H1 (cell line): ENCODE data around the gene AQP2. TPM values are rescaled to one million over a fixed set of nuclear protein-coding genes. Genes with fewer than 3 reads are reported as not detected.

Experiments
- BCL11A ChIP-seq, 2 experiments: IDR thresholded peaks; one replicate each; pipeline ENCODE4 v1.6.1; 2011; ENCODE audit warnings: low read depth in 2 of 2, low read length in 2 of 2, mild to moderate bottlenecking in 2 of 2
- CBX5 ChIP-seq: fragments of 300-800, 300-1000 bp; sonication (generic); IDR thresholded peaks from 2 replicates; pipeline ENCODE4 v1.7.1; 2016; ENCODE audit warnings: antibody characterized with exemption, low read length, low read depth
- CHD7 ChIP-seq: fragments of 300-600 bp; sonication (generic); IDR thresholded peaks from 2 replicates; pipeline ENCODE4 v1.7.1; 2012; ENCODE audit warnings: low read length, moderate library complexity, mild to moderate bottlenecking, inconsistent platforms; ENCODE audit not compliant: insufficient replicate concordance
- CTCF ChIP-seq, 3 experiments: IDR thresholded peaks; 1 replicate in 2 of 3; 2 replicates in 1 of 3; pipeline versions ENCODE4 v1.5.1 to v1.6.1; 2011; ENCODE audit warnings: low read length in 3 of 3, mild to moderate bottlenecking in 3 of 3, inconsistent platforms in 2 of 3, low read depth in 1 of 3, moderate library complexity in 1 of 3; ENCODE audit not compliant: insufficient read depth in 1 of 3; ENCODE audit errors: control extremely low read depth in 1 of 3
- PHF8 ChIP-seq: fragments of 200-600 bp; sonication (generic); conservative IDR thresholded peaks from 2 replicates; pipeline ENCODE4 v1.7.1; 2012; ENCODE audit warnings: low read depth, mild to moderate bottlenecking, inconsistent platforms, low read length, moderate library complexity
- SP2 ChIP-seq: IDR thresholded peaks from 2 replicates; pipeline ENCODE4 v1.6.1; 2012; ENCODE audit warnings: mild to moderate bottlenecking, low read length, inconsistent platforms
- ZNF274 ChIP-seq: IDR thresholded peaks from 2 replicates; pipeline ENCODE4 v1.7.0; 2012; ENCODE audit warnings: low read length, borderline replicate concordance; ENCODE audit errors: extremely low read depth
- polyA plus RNA-seq, 7 experiments: library from polyadenylated mRNA; depleted of rRNA in 3 of 7; stranded (reverse) in 5 of 7; unstranded in 2 of 7; fragments of >200 nt in 5 of 7; fragments of 200-250 nt in 2 of 7; gene quantifications; 1 replicate in 5 of 7; 2 replicates in 1 of 7; 4 replicates in 1 of 7; pipeline versions ENCODE4 v1.2.1 to v1.2.3, GENCODE V29; 2011 to 2013; ENCODE audit warnings: missing spikeins in 2 of 7, mixed read lengths in 2 of 7
- total RNA-seq: library from RNA; stranded (reverse); fragmentation: NEBNext Ultra II Directional; extraction: Animal tissue kit (Norgen Biotek cat#: 25700); gene quantifications from 2 replicates; pipeline ENCODE4 v1.2.1, GENCODE V29; 2021

AQP2 gene
- total and polyA plus RNA-seq, 2 of the 8 experiments (the other 6 are each of a cell fraction or from before 2014, with no cell fraction given), result not detected

DNA sequence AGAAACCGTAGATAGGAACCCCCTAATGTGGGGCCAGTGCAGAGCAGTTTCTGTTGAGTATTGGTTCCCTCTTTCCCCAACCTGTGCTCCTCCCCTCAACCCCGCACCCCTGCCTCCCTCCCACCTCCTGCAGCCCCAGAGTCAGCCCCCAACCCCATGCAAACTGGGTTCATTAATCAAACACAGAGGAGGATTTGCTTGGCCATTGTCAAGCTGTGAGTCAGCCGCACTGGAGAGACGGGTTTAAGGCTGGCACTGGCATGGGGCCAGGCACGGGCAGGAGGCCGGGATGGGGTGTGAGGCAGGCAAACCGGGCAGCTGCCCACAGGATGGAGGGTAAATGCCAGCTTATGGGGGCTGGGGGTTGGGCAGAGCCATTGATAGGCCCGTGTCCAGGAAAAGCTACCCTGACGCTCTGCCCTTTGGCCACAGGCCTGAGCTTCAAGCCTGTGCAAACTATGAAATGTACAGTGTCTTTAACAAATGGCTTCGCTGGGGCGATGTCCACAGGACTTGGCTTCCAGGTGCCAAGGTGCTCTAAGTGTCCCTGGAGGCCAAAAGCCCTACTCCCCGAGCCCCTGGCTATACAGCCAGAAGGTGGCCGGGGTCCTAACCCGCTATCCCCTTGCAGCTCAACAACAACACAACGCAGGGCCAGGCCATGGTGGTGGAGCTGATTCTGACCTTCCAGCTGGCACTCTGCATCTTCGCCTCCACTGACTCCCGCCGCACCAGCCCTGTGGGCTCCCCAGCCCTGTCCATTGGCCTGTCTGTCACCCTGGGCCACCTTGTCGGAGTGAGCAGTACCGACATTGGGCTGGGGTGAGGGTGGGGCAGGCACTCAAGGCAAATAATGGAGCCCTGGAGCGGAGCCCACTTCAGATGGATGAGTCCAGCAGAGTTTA, 12.6 kb downstream of the AQP2 start (continued):
- TF ChIP-seq CHD7, result no peak
- TF ChIP-seq SP2, result no peak
- no peak for TF ChIP-seq PHF8
- TF ChIP-seq ZNF274, result no peak
- TF ChIP-seq CBX5, result no peak
- no peak for TF ChIP-seq BCL11A (IDR thresholded peaks at IDR 0.05; ENCODE audit: low read depth in 2 of 2, low read length in 2 of 2)
- TF ChIP-seq CTCF (IDR thresholded peaks at IDR 0.05; ENCODE audit: control extremely low read depth in 1 of 3, insufficient read depth in 1 of 3, low read depth in 1 of 3, low read length in 3 of 3), result no peak
